ENCODE results near the gene CCDC14.
"Not testable (repeated sequence)": the region's sequence is repeated elsewhere in the genome, so short reads cannot be mapped to it uniquely, and the experiment has no call there.

CCDC14 gene, protein sequence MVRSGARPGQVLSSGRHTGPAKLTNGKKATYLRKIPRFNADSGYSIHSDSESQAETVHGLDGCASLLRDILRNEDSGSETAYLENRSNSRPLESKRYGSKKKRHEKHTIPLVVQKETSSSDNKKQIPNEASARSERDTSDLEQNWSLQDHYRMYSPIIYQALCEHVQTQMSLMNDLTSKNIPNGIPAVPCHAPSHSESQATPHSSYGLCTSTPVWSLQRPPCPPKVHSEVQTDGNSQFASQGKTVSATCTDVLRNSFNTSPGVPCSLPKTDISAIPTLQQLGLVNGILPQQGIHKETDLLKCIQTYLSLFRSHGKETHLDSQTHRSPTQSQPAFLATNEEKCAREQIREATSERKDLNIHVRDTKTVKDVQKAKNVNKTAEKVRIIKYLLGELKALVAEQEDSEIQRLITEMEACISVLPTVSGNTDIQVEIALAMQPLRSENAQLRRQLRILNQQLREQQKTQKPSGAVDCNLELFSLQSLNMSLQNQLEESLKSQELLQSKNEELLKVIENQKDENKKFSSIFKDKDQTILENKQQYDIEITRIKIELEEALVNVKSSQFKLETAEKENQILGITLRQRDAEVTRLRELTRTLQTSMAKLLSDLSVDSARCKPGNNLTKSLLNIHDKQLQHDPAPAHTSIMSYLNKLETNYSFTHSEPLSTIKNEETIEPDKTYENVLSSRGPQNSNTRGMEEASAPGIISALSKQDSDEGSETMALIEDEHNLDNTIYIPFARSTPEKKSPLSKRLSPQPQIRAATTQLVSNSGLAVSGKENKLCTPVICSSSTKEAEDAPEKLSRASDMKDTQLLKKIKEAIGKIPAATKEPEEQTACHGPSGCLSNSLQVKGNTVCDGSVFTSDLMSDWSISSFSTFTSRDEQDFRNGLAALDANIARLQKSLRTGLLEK

DNA sequence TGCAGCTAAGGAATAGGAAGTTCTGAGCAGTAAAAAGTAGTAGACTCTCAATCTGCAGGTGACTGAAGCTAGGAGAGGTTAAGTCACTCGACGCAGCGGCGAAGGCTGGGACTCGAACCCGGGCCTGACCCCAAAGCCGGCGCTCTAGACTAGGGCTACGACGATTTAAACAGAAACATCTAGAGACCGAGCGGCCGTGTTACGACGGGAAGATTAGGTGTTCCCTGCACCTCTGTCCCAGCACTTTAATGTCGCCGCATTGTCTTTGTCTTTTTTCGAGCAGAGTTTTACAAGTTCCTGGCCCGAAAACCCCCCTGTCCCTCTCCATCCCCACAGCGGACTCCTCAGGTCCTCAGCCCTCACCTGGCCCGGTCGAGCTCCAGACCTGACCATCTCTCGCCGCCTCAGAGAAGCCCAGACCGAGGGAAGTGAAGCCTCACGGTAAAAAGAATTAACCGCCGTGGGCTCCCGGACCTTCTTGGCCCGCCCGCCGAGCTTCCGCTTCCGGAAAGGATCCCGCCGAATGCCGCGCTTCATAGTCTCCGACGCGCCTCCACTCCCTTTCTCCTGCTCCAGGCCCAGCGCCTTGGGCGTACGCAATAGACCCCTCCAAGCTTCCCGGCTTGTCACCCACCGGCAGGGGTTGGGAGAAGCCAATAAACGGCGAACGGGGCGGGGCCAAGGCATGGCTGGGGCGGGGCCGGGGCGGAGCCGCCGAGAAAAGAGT lies at the start of gene CCDC14:
CCDC14 (minus strand) TSS at position 449 of the 727 bp plus-strand sequence; CDS start at position 393, 56 bp downstream.
- DNase-seq (ENCODE audit: low read depth in 1 of 2, low spot score in 1 of 2) = peak; percentile 43 to 59

DNA sequence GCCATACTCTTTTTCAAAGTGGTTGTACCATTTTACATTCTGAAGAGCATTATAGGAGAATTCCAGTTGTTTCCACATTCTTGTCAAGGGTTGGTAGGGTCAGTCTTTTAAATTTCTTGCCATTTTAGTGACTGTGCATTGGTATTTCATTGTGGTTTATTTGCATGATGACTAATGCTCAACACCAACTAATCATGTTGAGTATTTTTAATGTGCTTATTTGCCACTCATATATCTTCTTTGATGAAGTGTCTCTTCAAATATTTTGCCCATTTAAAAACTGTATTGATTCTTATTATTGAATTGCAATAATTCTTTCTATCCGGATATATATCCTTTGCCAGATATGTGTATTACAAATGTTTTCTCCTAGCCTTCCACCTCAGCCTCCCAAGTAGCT lies 47.3 kb upstream of the CCDC14 start:
- DNase-seq (ENCODE audit: low read depth in 1 of 2, low spot score in 1 of 2) = not testable (repeated sequence)

DNA sequence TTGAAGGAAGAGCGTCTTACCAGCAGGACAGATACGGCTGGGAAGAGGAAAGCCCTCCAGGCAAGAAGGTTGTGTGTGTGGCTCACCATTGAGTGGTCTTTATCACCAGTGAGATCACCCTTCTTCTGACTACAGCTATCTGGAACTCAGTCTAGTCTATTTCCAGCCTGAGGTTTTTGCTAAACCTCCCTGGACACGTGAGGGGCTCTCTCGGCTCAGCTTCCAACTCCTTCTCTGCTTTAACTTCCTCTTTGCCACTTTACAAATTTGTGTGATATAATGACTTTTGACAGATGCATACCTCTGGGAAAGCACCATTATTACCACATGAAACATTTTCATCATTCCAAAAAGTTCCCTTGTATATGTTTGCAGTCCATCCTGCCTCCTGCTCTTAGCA lies 46.2 kb upstream of the CCDC14 start:
- no peak for DNase-seq (ENCODE audit: low read depth in 1 of 2, low spot score in 1 of 2)

DNA sequence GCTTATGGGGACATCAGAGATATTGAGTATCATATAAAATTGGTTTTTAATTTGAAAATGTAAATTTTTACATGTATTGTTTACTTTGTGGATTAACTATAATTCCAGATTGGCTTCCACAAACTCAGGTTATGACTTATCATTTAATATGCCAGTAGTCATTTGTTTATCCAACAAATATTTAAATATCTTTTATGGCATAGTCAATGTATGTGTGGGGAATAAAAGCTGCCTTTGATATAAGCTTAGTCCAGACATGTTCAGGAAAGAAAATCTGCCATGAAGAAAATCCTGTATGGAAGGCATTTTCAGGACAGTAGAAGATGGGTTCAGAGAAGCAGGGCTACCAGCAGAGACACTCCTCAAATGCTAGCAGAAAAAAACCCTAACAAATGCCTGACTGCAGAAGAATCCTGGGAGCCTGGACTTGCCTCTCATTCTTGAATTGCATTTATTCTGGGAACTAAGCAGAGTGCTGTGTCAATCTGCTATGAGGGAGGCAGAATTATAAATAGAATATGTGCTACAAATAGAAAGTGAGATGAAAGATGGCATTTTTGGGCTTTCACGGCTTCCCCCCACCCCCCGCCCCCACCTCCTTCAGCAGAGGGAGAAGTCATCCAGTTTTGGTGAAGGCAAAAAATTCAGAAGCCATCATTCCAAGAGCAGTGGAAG lies 41.5 kb upstream of the CCDC14 start:
- not testable (repeated sequence) for DNase-seq (ENCODE audit: low read depth in 1 of 2, low spot score in 1 of 2)

DNA sequence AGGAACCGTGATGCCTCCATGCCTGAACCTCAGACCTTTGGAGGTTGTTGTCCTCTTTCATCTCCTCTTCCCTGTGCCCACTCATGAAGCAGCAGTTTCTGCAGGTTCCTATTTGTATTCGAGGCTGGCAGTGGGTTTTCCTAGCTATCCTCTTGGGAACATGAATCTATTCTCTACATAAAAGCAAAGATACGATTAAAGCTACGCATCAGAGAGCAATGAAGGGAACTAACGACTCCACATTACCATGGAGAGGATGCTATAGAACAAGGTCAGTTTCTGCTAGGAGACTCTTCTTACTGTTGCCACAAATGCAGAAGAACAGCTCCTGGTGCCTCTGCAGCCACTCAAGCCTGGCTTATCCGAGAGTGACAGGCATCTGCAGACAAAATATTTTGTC lies 40.3 kb upstream of the CCDC14 start:
- DNase-seq (ENCODE audit: low read depth in 1 of 2, low spot score in 1 of 2) = not testable (repeated sequence)

DNA sequence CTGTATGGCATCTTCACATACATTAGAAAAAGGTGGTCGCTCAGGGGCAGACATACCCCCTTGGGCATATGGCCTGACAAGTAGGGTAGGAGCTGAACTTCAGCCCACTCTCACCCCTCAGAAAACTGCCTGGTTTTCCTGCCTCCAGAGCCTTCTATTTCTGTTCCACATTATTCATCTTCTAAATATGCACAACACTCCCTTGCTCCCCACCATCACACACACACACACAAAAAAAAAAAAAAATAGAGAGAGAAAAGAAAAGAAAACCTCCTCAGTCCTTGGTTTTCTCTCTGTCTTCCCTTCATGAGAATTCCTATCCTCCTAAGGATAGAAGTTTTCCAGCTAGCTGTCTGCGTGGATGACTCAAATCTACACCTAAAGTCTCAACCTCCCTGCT lies 36.5 kb upstream of the CCDC14 start:
- no peak for DNase-seq (ENCODE audit: low read depth in 1 of 2, low spot score in 1 of 2)

DNA sequence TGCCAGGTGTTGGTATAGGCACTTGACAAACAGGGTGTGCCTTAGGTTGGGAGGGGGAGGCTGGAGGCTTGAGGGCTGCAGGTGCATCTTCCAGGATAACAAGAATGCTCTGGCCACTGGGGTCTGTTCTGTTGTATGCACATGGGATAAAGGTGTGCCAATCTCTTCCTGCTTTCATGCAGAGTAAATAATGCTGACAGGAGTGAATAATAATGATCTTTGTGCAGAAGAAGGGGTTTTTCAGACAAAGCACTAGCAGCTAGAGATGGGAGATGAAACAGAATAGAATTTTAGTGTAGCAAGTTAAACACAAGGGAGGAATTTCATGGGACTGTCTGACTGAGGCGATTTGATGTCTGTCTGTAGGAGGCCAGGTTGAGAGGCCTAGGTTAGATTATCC lies 32.8 kb upstream of the CCDC14 start:
- no peak for DNase-seq (ENCODE audit: low read depth in 1 of 2, low spot score in 1 of 2)

DNA sequence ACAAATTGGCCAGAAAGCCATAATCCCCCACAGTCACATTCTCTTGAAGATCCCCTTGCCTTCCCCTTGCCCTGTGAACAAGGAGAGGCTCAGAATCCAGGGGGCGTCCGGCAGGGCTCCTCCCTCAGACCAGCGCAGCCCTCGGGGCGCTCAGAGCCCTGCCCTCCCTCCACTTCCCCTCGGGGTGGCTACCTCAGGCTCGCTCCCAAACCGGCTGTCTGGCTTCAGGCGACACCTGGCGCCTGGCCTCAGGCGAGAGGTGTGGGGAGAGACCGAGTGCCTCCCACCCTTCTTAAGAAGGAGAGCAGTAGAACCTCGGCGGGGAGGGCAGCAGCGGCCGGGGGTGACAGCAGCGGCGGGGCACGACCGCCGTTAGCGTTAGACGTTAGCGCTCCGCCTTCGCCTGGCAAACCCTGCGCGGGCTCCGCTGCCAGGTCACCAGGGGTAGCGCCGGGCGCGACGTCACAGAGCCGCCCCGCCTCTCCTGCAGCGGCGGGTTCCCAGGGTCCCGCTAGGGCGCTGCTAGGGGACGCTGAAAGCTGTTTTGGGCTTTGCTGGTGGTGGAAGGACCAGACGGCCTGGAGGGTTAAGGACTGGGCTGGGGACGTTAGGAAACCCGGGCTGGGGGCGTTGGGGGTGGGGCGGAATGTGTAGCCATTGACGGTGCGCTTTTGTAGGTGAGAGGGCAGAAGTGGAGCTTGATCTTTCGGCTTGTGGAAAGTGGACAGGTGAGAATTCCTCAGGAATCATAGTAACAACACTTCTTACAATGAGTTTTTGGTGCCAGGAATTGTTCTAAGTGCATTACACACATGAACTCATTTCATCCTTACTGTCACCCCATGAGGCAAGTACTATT lies 30.9 kb upstream of the CCDC14 start, which contains the start of gene ROPN1:
ROPN1 (minus strand) TSS at position 395 of the 859 bp plus-strand sequence. CDS start 11,643 bp downstream, outside the sequence.
- DNase-seq (ENCODE audit: low read depth in 1 of 2, low spot score in 1 of 2) = not testable (repeated sequence)

DNA sequence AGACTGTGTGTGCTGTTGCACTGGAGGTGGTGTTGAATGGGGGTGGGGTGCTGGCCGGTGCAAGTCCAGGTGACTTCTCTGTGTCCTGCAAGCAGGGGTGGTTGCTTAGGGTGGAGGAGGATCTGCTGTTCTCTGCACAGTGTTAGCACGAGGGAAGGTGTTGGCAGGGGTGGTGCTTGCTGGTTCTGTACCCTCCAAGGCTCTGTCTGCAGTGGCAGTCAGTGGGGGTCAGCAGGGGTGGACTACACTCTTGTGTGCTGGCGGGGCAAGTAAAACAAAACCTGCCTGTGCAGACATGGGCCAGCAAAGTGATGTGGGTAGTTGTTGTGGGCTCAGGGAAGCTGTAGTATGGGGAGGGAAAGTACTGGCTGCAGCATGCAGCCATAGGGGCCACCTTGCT lies 25.4 kb upstream of the CCDC14 start:
- DNase-seq (ENCODE audit: low read depth in 1 of 2, low spot score in 1 of 2) = no peak

DNA sequence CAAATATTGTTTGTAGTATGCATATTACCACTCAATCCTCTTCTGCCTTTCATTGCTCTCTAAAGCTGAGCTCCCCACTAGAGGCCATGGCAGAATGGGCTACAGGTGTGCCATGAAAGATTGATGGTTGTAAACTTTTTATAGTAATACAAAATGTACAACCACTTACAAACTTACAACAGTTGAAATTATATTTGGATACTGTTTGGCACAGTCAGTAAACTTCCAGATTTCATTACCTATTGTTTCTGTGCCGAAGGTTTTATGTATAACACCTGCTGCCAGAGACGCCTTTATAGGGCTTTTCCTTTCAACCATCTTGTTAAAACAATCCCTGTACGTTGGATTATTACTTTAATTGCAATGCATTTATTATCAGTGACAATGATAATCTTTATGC lies 23.9 kb upstream of the CCDC14 start:
- no peak for DNase-seq (ENCODE audit: low read depth in 1 of 2, low spot score in 1 of 2)

DNA sequence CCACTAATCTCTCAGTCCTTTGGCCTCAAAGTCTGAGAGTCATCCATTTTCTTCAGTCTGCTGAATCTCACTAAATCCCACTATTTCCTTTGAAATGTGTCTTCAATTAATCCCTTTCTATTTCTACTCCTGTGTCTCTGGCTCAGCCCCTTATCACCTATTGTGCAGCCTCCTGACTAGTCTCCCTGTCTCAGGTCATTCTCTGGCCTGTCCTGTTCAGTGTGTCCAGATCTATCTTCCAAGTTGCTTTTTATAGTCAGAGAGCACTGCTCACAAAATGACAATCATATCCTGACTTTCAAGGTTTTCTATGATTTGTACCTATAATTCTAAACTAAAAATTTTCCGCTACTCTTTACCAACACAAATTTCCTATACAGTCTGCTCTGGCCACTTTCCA lies 23.3 kb upstream of the CCDC14 start:
- no peak for DNase-seq (ENCODE audit: low read depth in 1 of 2, low spot score in 1 of 2)

DNA sequence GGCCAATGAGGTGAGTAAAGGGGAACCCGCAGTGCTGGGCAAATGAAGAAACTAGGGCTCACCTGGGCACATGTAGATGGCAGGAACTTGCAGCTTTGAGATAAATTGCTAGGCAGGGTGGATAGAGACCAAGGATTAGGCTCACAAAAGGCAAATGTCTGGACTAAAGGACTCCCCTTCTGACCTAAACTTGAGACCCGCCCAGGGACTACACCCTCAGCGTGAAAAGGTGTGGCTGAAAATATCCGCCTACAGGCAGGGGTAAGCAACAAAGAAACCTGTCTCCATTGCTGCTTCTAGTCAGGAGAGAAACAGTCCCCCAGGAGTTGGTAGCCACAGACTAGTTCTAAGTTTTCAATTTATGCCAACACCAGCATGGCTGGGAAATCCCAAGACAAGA lies 20.3 kb upstream of the CCDC14 start:
- DNase-seq (ENCODE audit: low read depth in 1 of 2, low spot score in 1 of 2) = not testable (repeated sequence)

DNA sequence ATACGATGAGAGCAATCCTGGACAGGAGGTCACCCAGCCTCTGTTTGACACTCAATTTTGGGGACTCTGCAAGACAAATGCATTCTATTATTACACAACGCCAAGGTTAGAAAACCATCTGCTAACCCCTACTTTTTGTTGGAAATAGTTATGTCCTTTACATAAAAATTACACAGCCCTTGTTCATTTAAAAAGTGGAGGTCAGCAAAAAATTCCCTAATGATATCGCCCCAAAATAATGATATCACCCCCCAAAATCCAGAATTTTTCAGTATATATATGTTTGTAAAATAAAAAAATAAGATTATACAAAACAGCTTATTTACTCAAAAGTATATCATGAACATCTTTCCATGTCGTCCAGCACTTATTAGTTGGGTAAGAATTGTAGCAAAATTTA lies 19.5 kb upstream of the CCDC14 start:
- DNase-seq (ENCODE audit: low read depth in 1 of 2, low spot score in 1 of 2) = no peak

DNA sequence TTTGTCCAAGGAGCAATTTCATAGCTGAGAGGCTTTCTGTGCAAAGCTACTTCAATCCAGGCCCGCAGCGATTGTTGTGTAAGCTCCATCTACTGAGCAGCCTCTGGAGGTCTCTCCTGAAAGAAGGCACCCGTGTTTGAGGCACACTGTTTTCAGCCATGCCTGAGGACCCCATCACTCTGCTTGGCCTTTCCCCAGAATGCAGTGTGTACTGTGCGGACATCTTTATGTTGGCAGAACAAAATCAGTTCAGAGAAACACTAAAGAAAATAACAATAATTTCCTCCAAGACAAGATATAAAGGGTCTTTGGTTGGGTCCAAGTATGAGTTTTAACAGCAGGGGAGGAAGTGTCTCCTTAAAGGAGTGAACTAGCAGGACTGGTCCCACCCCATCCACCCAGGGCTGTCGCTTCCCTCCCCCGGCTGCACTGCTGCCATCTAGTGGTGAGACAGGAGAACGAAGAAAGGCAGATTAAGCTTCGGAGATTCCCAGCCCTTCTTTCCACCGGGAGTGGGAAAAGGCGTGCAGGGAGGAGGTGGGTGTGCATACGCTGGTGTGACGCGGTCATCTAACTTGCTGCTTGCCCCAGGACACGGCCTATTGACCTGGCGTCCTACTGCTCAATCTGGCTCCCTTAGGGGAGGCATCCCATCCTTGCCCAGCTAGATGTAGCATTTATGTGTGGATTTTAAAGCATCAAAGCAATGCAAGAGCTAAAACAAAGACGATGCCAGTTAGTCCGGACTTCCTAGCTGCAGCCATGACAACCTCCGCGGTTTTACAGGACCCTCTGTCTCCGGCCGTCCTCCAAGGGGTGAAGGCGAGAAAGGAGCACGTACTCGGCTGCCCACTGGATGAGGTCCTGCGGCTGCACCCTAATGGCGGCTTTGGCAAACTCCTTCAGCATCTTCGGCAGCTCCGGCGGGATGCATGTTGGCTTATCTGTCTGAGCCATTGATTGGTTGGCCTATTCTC lies 18.8 kb upstream of the CCDC14 start:
- DNase-seq (ENCODE audit: low read depth in 1 of 2, low spot score in 1 of 2) = not testable (repeated sequence)

DNA sequence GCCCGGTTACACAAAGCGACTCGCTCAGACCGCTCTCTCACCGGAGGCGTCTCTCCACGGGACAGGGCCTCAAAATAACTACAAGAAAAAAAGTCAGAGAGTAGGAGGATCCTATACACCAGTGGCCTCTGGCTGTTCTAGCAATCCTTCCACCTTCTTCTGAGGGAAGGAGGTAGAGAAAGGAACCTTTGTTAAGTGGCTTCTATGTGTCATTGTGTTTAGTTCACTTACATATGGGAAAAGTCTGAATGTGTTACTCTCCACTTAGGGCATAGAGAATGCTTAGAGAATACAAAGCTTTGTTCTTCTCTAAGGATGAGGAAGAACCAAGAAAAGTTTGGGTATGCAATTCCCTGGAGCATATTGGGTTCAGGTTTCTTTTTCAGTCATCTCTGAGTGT lies 15.9 kb upstream of the CCDC14 start:
- not testable (repeated sequence) for DNase-seq (ENCODE audit: low read depth in 1 of 2, low spot score in 1 of 2)

DNA sequence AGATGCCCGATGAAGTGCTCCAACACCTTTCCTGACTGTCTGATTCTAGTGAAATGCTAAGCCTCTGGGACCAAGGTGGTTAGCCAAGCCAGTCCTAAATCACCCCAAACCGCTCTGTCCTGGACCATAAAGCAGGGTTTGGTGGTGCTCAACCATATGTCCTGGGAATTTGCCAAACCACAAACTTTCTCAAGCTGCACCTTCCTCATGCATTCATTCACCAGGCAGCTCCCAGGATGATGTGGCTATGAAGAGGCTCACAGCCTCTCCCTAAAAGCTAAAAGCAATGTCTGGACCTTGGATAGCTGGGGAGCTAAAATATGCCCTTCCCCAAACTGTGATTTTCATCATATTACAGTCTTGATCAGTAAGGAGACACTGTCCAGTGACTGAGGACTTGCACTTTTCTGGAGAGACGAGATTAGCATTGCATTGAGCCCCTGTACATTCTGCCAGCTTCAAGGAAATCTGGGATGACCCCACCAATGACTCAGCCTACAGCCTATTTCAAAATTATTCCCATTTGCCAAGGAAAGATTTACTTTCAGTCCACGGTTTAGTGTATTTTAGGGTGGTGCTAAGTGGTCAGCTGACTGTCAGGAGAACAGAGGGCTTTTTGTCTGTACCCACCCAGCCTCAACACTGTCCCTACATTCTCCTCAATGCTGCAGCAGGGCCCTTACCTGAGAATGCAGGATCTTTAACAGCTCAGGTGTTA lies 15.3 kb upstream of the CCDC14 start:
- DNase-seq (ENCODE audit: low read depth in 1 of 2, low spot score in 1 of 2) = not testable (repeated sequence)

DNA sequence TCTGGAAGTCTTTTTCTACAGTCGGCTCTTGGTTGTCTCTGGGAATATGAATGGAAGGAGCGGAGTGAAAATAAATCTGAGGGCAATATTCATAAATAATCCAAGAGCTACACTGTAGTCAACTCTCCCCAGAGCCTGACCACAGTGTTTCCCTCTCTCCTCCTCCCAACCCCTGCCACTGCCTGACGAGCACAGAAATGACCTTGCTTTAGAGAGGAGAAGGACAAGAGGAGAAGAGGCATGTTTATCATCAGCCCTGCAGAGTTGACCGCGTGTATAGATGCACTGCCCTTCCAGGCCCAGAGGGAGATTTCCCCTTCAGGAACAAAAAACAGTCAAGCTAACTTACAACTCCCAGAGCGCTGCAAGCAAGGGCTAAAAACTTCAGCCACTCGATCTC lies 14.0 kb upstream of the CCDC14 start:
- DNase-seq (ENCODE audit: low read depth in 1 of 2, low spot score in 1 of 2) = not testable (repeated sequence)

DNA sequence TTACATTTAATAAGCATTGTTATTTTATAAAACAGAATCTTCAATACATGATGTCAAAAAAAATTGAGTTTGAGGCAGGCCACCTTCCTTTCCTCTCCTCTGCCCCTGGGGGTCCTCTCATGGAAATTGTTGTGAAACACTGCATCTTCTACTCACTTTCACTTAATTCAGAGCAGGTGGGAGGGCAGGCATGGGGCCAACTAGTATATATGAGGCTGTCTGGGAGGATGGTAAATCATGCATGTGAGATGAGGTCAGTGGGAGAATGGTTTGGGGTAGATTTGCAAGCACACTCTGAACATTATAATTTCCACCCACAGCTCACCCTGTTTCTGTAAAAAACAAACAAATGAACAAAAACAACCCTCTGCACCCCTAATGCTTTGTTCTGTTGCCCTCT lies 10.4 kb upstream of the CCDC14 start:
- no peak for DNase-seq (ENCODE audit: low read depth in 1 of 2, low spot score in 1 of 2)
